Smooth muscle cell (in vitro differentiated cells): ENCODE measurements around the gene ATP7B. TPM values are rescaled to one million over a fixed set of nuclear protein-coding genes. Genes with fewer than 3 reads are reported as not detected.

Experiments used
- DNase-seq: peaks from one replicate; lab custom pipeline; 2025; ENCODE audit not compliant: unreplicated experiment; lab: John Stamatoyannopoulos, UW
- H2AFZ ChIP-seq: fragments of 200-600 bp; sonication (generic); 2 replicates; pipeline ENCODE4 v1.6.0; 2016; ENCODE audit warnings: antibody characterized with exemption, low read depth, mild to moderate bottlenecking
- H3F3A ChIP-seq: fragments of 200-600 bp; sonication (generic); 2 replicates; pipeline ENCODE4 v1.6.0; 2017; ENCODE audit warnings: antibody characterized with exemption, low read depth
- H3K27ac ChIP-seq: fragments of 200-600 bp; sonication (generic); 2 replicates; pipeline ENCODE4 v1.5.1; 2016; ENCODE audit warnings: low read depth, mild to moderate bottlenecking
- H3K27me3 ChIP-seq: fragments of 200-600 bp; sonication (generic); 2 replicates; pipeline ENCODE4 v1.6.1; 2016; ENCODE audit warnings: low read depth, mild to moderate bottlenecking
- H3K36me3 ChIP-seq: fragments of 200-600 bp; sonication (generic); 2 replicates; pipeline ENCODE4 v1.5.1; 2016; ENCODE audit warnings: low read depth
- H3K4me1 ChIP-seq: fragments of 200-600 bp; sonication (generic); 2 replicates; pipeline ENCODE4 v1.5.1; 2016; ENCODE audit warnings: low read depth
- H3K4me2 ChIP-seq: fragments of 200-600 bp; sonication (generic); 2 replicates; pipeline ENCODE4 v1.6.0; 2016; ENCODE audit warnings: mild to moderate bottlenecking
- H3K4me3 ChIP-seq: fragments of 200-600 bp; sonication (generic); 2 replicates; pipeline ENCODE4 v1.5.1; 2016; ENCODE audit warnings: mild to moderate bottlenecking
- H3K79me2 ChIP-seq: fragments of 200-600 bp; sonication (generic); 2 replicates; pipeline ENCODE4 v1.6.0; 2016; ENCODE audit warnings: low read depth, mild to moderate bottlenecking
- H3K9ac ChIP-seq: fragments of 200-600 bp; sonication (generic); 2 replicates; pipeline ENCODE4 v1.6.0; 2016; ENCODE audit warnings: low read depth
- H3K9me3 ChIP-seq: fragments of 200-600 bp; sonication (generic); replicated peaks from 2 replicates; pipeline ENCODE4 v1.5.1; 2016; ENCODE audit warnings: low read depth
- H4K20me1 ChIP-seq: fragments of 200-600 bp; sonication (generic); 2 replicates; pipeline ENCODE4 v1.6.0; 2016; ENCODE audit warnings: low read depth
- CTCF ChIP-seq: fragments of 200-600 bp; sonication (generic); IDR thresholded peaks from 2 replicates; pipeline ENCODE4 v1.5.1; 2017; ENCODE audit warnings: borderline replicate concordance, mild to moderate bottlenecking, antibody characterized with exemption; ENCODE audit not compliant: insufficient read depth, poor library complexity, severe bottlenecking
- WGBS: methylation state at CpG from one replicate; pipeline ENCODE4 v1.1.7; 2016; ENCODE audit warnings: low lambda C conversion rate; 5-methylcytosine and 5-hydroxymethylcytosine counted together
- polyA plus RNA-seq: library from polyadenylated mRNA; unstranded; fragments of >200 nt; fragmentation: Nextera tagmentation; extraction: Ambion mirVana; gene quantifications from 2 replicates; pipeline ENCODE4 v1.2.1, GENCODE V29; 2016
- total RNA-seq: library from RNA; depleted of rRNA; stranded (reverse); fragments of >200 nt; gene quantifications from 2 replicates; pipeline ENCODE4 v1.2.3, GENCODE V29; 2014

The ATP7B gene
- total and polyA plus RNA-seq, 2 experiments from 2014 or later = 10.0 to 23.5 TPM

- no peak overlapping the region for H3K27ac ChIP-seq
- TF ChIP-seq CTCF = no peak
- no peak overlapping the region for H3K4me2 ChIP-seq
- H3K79me2 ChIP-seq = no peaks in the 10 kb centered on the region
- H3F3A ChIP-seq = no peaks in the 10 kb centered on the region
- H4K20me1 ChIP-seq = no peaks in the 10 kb centered on the region
- H3K4me3 ChIP-seq = no peak overlapping the region
- H3K27me3 ChIP-seq = no peaks in the 10 kb centered on the region
- WGBS = 91% methylated on average over 9 of the region's 9 CpGs
- H3K4me1 ChIP-seq = no peaks in the 10 kb centered on the region
- H3K9ac ChIP-seq = no peak overlapping the region
- no peaks in the 10 kb centered on the region for H3K36me3 ChIP-seq
- H2AFZ ChIP-seq = no peak overlapping the region
- no peak for DNase-seq
- H3K9me3 ChIP-seq = no peaks in the 10 kb centered on the region
Observed at GRCh38 chr13:51924756-51925544, 86.3 kb downstream of the ATP7B start.

GRCh38 chr13:51923983-51924539, 87.2 kb downstream of the ATP7B start:
- no peak overlapping the region for H3K4me3 ChIP-seq
- no peaks in the 10 kb centered on the region for H4K20me1 ChIP-seq
- H3K4me2 ChIP-seq = no peak overlapping the region
- H3K79me2 ChIP-seq = no peaks in the 10 kb centered on the region
- no peaks in the 10 kb centered on the region for H3F3A ChIP-seq
- no peaks in the 10 kb centered on the region for H3K4me1 ChIP-seq
- no peak overlapping the region for H2AFZ ChIP-seq
- no peak overlapping the region for H3K9ac ChIP-seq
- no peaks in the 10 kb centered on the region for H3K27me3 ChIP-seq
- TF ChIP-seq CTCF = peak; percentile 40
- H3K27ac ChIP-seq = no peak overlapping the region
- H3K36me3 ChIP-seq = no peaks in the 10 kb centered on the region
- H3K9me3 ChIP-seq = no peaks in the 10 kb centered on the region
- no peak for DNase-seq
- WGBS = 95% methylated on average over 3 of the region's 3 CpGs

- TF ChIP-seq CTCF = no peak
- Histone ChIP-seq H3F3A (no peaks in the 10 kb centered on the region), H2AFZ (no peak overlapping the region), H3K36me3 (no peaks in the 10 kb centered on the region), H3K4me3 (no peak overlapping the region), H3K9me3 (no peaks in the 10 kb centered on the region), H3K4me2 (no peak overlapping the region), H3K79me2 (no peaks in the 10 kb centered on the region), H3K9ac (no peak overlapping the region), H3K27ac (no peak overlapping the region), H3K4me1 (no peaks in the 10 kb centered on the region), H3K27me3 (no peaks in the 10 kb centered on the region), H4K20me1 (no peaks in the 10 kb centered on the region)
- DNase-seq = no peak
- 95% methylated on average over 10 of the region's 10 CpGs for WGBS
Observed at GRCh38 chr13:51922771-51923480, 88.3 kb downstream of the ATP7B start.
